ENCODE data around the gene IGSF21. TPM values are rescaled to one million over a fixed set of nuclear protein-coding genes. Genes with fewer than 3 reads are reported as not detected.

IGSF21 gene
- polyA plus RNA-seq, 2 of the 4 experiments (the other 2 are of a cell fraction): not detected

DNA sequence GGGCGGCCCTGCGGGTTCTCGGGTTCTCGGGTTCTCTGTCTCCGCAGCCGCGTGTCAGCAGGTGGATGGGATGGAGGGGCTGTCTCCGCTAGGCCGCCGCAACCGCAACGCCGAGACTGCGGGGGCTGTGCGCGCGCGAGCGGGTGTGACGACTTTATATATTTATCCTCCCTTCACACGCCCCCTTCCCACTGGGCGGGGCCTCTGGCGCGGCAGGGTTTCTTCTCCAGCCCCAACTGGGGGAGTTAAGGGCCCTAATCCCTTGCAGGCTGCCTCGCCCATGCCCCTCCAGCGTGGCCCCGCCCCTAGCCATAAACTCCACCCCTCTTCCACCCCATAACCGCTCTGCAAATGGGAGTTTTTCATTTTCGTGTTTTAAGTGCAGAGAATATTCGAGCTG lies 3.4 kb downstream of the IGSF21 start:
- no peak overlapping the region; the same call in 2 of the 3 replicates for H3K4me2 ChIP-seq
- TF ChIP-seq HOXB5 (CRISPR knock-in tag; IDR thresholded peaks at IDR 0.05) (no peak), ZC3H11A (IDR thresholded peaks at IDR 0.05) (no peak), RARB (CRISPR knock-in tag; IDR thresholded peaks at IDR 0.05) (no peak), TP53 (CRISPR knock-in tag; IDR thresholded peaks at IDR 0.05) (no peak), FOSB (CRISPR knock-in tag; IDR thresholded peaks at IDR 0.05) (no peak), MAZ (IDR thresholded peaks at IDR 0.05; ENCODE audit: borderline replicate concordance, low read depth, low read length) (no peak), ZNF302 (CRISPR knock-in tag; IDR thresholded peaks at IDR 0.05) (no peak), KDM1A (IDR thresholded peaks at IDR 0.05; ENCODE audit: low read depth) (no peak), HDAC2 (IDR thresholded peaks at IDR 0.05) (no peak), HOXB13 (CRISPR knock-in tag; IDR thresholded peaks at IDR 0.05; ENCODE audit: low read depth) (no peak), SREBF2 (IDR thresholded peaks at IDR 0.05) (no peak), POLR2AphosphoS2 (conservative IDR thresholded peaks at IDR 0.05; ENCODE audit: low read length) (no peak), HOXA7 (CRISPR knock-in tag; IDR thresholded peaks at IDR 0.05) (no peak), NR3C1 (IDR thresholded peaks at IDR 0.05) (no peak)
- TF ChIP-seq, protein P1, sequence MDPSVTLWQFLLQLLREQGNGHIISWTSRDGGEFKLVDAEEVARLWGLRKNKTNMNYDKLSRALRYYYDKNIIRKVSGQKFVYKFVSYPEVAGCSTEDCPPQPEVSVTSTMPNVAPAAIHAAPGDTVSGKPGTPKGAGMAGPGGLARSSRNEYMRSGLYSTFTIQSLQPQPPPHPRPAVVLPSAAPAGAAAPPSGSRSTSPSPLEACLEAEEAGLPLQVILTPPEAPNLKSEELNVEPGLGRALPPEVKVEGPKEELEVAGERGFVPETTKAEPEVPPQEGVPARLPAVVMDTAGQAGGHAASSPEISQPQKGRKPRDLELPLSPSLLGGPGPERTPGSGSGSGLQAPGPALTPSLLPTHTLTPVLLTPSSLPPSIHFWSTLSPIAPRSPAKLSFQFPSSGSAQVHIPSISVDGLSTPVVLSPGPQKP (IDR thresholded peaks at IDR 0.05; ENCODE audit: low read depth, low read length): no peak
- TF ChIP-seq, protein P2, sequence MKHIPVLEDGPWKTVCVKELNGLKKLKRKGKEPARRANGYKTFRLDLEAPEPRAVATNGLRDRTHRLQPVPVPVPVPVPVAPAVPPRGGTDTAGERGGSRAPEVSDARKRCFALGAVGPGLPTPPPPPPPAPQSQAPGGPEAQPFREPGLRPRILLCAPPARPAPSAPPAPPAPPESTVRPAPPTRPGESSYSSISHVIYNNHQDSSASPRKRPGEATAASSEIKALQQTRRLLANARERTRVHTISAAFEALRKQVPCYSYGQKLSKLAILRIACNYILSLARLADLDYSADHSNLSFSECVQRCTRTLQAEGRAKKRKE (CRISPR knock-in tag; IDR thresholded peaks at IDR 0.05; ENCODE audit: low read depth): no peak
- TF ChIP-seq, protein P3, sequence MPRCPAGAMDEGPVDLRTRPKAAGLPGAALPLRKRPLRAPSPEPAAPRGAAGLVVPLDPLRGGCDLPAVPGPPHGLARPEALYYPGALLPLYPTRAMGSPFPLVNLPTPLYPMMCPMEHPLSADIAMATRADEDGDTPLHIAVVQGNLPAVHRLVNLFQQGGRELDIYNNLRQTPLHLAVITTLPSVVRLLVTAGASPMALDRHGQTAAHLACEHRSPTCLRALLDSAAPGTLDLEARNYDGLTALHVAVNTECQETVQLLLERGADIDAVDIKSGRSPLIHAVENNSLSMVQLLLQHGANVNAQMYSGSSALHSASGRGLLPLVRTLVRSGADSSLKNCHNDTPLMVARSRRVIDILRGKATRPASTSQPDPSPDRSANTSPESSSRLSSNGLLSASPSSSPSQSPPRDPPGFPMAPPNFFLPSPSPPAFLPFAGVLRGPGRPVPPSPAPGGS (IDR thresholded peaks at IDR 0.05): no peak
- TF ChIP-seq, protein P4, sequence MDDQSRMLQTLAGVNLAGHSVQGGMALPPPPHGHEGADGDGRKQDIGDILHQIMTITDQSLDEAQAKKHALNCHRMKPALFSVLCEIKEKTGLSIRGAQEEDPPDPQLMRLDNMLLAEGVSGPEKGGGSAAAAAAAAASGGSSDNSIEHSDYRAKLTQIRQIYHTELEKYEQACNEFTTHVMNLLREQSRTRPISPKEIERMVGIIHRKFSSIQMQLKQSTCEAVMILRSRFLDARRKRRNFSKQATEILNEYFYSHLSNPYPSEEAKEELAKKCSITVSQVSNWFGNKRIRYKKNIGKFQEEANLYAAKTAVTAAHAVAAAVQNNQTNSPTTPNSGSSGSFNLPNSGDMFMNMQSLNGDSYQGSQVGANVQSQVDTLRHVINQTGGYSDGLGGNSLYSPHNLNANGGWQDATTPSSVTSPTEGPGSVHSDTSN (IDR thresholded peaks at IDR 0.05): no peak
- TF ChIP-seq, protein P5, sequence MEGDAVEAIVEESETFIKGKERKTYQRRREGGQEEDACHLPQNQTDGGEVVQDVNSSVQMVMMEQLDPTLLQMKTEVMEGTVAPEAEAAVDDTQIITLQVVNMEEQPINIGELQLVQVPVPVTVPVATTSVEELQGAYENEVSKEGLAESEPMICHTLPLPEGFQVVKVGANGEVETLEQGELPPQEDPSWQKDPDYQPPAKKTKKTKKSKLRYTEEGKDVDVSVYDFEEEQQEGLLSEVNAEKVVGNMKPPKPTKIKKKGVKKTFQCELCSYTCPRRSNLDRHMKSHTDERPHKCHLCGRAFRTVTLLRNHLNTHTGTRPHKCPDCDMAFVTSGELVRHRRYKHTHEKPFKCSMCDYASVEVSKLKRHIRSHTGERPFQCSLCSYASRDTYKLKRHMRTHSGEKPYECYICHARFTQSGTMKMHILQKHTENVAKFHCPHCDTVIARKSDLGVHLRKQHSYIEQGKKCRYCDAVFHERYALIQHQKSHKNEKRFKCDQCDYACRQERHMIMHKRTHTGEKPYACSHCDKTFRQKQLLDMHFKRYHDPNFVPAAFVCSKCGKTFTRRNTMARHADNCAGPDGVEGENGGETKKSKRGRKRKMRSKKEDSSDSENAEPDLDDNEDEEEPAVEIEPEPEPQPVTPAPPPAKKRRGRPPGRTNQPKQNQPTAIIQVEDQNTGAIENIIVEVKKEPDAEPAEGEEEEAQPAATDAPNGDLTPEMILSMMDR (IDR thresholded peaks at IDR 0.05): no peak
- no peak overlapping the region for H3K27ac ChIP-seq
- H3K4me3 ChIP-seq: no peak overlapping the region
- WGBS (ENCODE audit: missing lambda C conversion rate): 53% methylated on average over 30 of the region's 30 CpGs
- peaks cover 11% of the 10 kb centered on the region; the same call in 1 of the 3 replicates for H3K4me1 ChIP-seq
- FAIRE-seq (no peak), DNase-seq (ENCODE audit: low read depth in 1 of 2, low spot score in 1 of 2) (no peak), ATAC-seq (no peak)
- no peaks in the 10 kb centered on the region for H3K9me3 ChIP-seq
- ChIA-PET POLR2A (no interaction called here), CTCF (interaction anchor here (0.6 kb wide), 1 partner anchor 481 kb away, joined by 3 read pairs; no protein-coding TSS in a partner anchor)

DNA sequence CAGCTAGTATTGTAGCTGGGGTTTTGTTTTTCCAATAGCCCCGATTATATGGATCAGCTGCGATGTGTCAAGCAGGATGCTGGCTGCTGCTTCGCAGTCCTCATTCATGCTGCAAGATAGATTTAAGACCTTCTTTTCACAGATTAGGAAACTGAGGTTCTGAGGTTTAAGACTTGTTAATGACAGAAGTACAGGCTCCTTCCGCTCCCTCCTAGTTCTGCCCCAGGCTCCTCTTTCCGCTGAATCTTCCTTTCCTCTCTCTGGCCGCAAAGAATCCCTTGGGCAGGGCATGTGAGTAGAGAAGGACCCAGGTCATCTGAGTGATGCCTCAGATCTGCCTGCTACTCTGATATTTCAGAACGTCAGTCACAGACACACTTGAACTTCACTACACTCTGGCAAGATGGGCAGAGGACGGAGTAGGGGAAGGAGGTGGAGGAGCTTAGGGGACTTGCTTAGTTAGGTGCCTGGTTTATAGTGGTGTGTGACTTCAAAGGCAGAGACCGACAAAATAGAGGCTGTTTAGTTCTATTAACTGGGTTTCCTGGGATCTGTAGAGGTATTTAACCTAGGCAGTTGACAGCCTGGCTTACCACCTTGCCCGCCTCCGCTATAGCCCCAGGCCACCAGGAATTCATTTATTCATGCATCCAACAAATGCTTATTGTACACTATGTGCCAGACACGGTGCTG lies 4.2 kb downstream of the IGSF21 start:
- 59% methylated on average over 12 of the region's 12 CpGs for WGBS (ENCODE audit: missing lambda C conversion rate)
- no peak for DNase-seq (ENCODE audit: low read depth in 1 of 2, low spot score in 1 of 2)
- TF ChIP-seq ESRRA (IDR thresholded peaks at IDR 0.05; ENCODE audit: borderline replicate concordance, low read length) (no peak), CHD2 (IDR thresholded peaks at IDR 0.05; ENCODE audit: low read length, partially characterized antibody) (no peak), RFX5 (IDR thresholded peaks at IDR 0.05) (no peak), HDAC2 (IDR thresholded peaks at IDR 0.05) (no peak), CHD4 (IDR thresholded peaks at IDR 0.05; ENCODE audit: borderline replicate concordance) (no peak)
- TF ChIP-seq, protein P4 (IDR thresholded peaks at IDR 0.05): no peak
- TF ChIP-seq, protein P6, sequence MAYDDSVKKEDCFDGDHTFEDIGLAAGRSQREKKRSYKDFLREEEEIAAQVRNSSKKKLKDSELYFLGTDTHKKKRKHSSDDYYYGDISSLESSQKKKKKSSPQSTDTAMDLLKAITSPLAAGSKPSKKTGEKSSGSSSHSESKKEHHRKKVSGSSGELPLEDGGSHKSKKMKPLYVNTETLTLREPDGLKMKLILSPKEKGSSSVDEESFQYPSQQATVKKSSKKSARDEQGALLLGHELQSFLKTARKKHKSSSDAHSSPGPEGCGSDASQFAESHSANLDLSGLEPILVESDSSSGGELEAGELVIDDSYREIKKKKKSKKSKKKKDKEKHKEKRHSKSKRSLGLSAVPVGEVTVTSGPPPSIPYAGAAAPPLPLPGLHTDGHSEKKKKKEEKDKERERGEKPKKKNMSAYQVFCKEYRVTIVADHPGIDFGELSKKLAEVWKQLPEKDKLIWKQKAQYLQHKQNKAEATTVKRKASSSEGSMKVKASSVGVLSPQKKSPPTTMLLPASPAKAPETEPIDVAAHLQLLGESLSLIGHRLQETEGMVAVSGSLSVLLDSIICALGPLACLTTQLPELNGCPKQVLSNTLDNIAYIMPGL (CRISPR knock-in tag; IDR thresholded peaks at IDR 0.05; ENCODE audit: borderline replicate concordance): no peak
- TF ChIP-seq, protein P5 (IDR thresholded peaks at IDR 0.05): no peak

More for the DNA sequence above, 4.2 kb downstream of the IGSF21 start:
- Histone ChIP-seq H3K4me3 (no peak overlapping the region), H3K9me3 (no peaks in the 10 kb centered on the region), H3K4me1 (peaks cover 11% of the 10 kb centered on the region; the same call in 1 of the 3 replicates), H3K4me2 (no peak overlapping the region), H3K27ac (no peak overlapping the region)
- CTCF ChIA-PET: interaction anchor here (0.6 to 2.0 kb wide), 3 partner anchors 11 to 481 kb away, joined by 3 to 5 read pairs (median 3); no protein-coding TSS in a partner anchor
- POLR2A ChIA-PET: no interaction called here
- FAIRE-seq: no peak
- no peak for ATAC-seq
